ENCODE data around the gene UAP1.

GRCh38 chr1:162590101-162590500 lies 28.6 kb downstream of the UAP1 start:
- TF ChIP-seq POLR2AphosphoS5 (IDR thresholded peaks at IDR 0.05; ENCODE audit: low read depth, low read length) (no peak), FOXP2 (optimal IDR thresholded peaks at IDR 0.05; ENCODE audit: borderline replicate concordance, extremely low read depth, extremely low read length, insufficient read depth) (no peak), SIN3A (IDR thresholded peaks at IDR 0.05; ENCODE audit: borderline replicate concordance, insufficient read depth, low read length) (no peak), REST (IDR thresholded peaks at IDR 0.05; ENCODE audit: insufficient read depth in 1 of 2, low read depth in 2 of 2, low read length in 2 of 2) (no peak), TAF1 (IDR thresholded peaks at IDR 0.05; ENCODE audit: borderline replicate concordance, insufficient read depth, low read length) (no peak)
